ENCODE results near the gene SLC11A2. TPM values are rescaled to one million over a fixed set of nuclear protein-coding genes. Genes with fewer than 3 reads are reported as not detected.
"Not testable (repeated sequence)": the region's sequence is repeated elsewhere in the genome, so short reads cannot be mapped to it uniquely, and the experiment has no call there.

The SLC11A2 gene
- total RNA-seq, 1 donor from 2014 or later, result 40.0 TPM

GRCh38 chr12:50933459-50934124 is 92.6 kb downstream of the SLC11A2 start:
- peaks cover 7% of the 10 kb centered on the region for H3K9me3 ChIP-seq (ENCODE audit: insufficient read depth, low read depth, low read length)
- Mint-ChIP-seq H3K27ac (ENCODE audit: unreplicated experiment) (no peak overlapping the region), H3K4me3 (ENCODE audit: unreplicated experiment) (no peak overlapping the region), H3K27me3 (ENCODE audit: low read depth, unreplicated experiment) (no peaks in the 10 kb centered on the region), H3K36me3 (ENCODE audit: low read depth, unreplicated experiment) (no peaks in the 10 kb centered on the region), H3K4me1 (ENCODE audit: low read depth, unreplicated experiment) (peaks cover 7% of the 10 kb centered on the region), H3K9me3 (ENCODE audit: unreplicated experiment) (peaks cover 3% of the 10 kb centered on the region)
- H3K27me3 ChIP-seq (ENCODE audit: insufficient read depth, low read length), result no peaks in the 10 kb centered on the region
- H4K20me1 ChIP-seq (ENCODE audit: insufficient read depth, low read length), result no peaks in the 10 kb centered on the region
- H3K4me2 ChIP-seq (ENCODE audit: low read length), result no peak overlapping the region
- H2AFZ ChIP-seq (ENCODE audit: low read depth, low read length), result no peak overlapping the region
- FAIRE-seq, result no peak
- H3K9ac ChIP-seq (ENCODE audit: low read length), result no peak overlapping the region
- H3K79me2 ChIP-seq (ENCODE audit: insufficient read depth, low read length), result no peaks in the 10 kb centered on the region
- DNase-seq (ENCODE audit: low read depth), result no peak
- no peak overlapping the region for H3K27ac ChIP-seq (ENCODE audit: low read depth, low read length)
- H3K4me3 ChIP-seq (ENCODE audit: insufficient read depth, low read depth, low read length), result no peak overlapping the region
- H3K36me3 ChIP-seq (ENCODE audit: insufficient read depth, low read length), result no peaks in the 10 kb centered on the region
- no peak for TF ChIP-seq CTCF (IDR thresholded peaks at IDR 0.05; ENCODE audit: insufficient read depth, low read depth, low read length)
- H3K4me1 ChIP-seq (ENCODE audit: insufficient read depth, low read length), result no peaks in the 10 kb centered on the region

DNA sequence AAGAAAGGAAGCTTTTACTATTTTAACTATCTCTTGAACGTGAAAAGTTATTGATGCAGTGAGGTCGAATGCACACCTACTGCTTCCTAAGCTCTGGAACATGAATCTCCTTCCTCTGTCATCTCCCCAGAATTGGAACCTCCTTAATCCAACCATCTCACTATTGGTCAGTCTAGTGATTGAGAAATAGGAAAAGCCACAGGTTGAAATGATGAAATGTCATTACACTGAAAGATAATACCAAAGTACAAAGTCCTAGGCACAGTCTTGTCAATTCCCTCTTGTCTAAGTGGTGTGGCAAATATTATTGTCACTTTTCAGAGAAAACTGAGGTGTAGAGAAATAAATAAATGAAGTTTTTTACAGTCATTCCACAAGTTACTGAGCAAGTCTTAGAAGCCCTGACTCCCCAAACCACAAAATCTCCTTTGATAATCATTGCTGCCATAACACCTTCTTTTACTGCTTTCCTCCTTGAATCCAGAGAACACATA is 93.3 kb downstream of the SLC11A2 start:
- H3K4me1 Mint-ChIP-seq (ENCODE audit: low read depth, unreplicated experiment), result peaks cover 7% of the 10 kb centered on the region
- no peaks in the 10 kb centered on the region for H3K27me3 Mint-ChIP-seq (ENCODE audit: low read depth, unreplicated experiment)
- Histone ChIP-seq H3K27me3 (ENCODE audit: insufficient read depth, low read length) (no peaks in the 10 kb centered on the region), H3K9ac (ENCODE audit: low read length) (no peak overlapping the region), H4K20me1 (ENCODE audit: insufficient read depth, low read length) (no peaks in the 10 kb centered on the region), H3K79me2 (ENCODE audit: insufficient read depth, low read length) (no peaks in the 10 kb centered on the region), H3K36me3 (ENCODE audit: insufficient read depth, low read length) (no peaks in the 10 kb centered on the region), H3K9me3 (ENCODE audit: insufficient read depth, low read depth, low read length) (peaks cover 6% of the 10 kb centered on the region), H3K4me2 (ENCODE audit: low read length) (no peak overlapping the region), H2AFZ (ENCODE audit: low read depth, low read length) (no peak overlapping the region), H3K4me3 (ENCODE audit: insufficient read depth, low read depth, low read length) (no peak overlapping the region), H3K4me1 (ENCODE audit: insufficient read depth, low read length) (no peaks in the 10 kb centered on the region), H3K27ac (ENCODE audit: low read depth, low read length) (no peak overlapping the region)
- no peak for FAIRE-seq
- DNase-seq (ENCODE audit: low read depth), result no peak
- no peak overlapping the region for H3K4me3 Mint-ChIP-seq (ENCODE audit: unreplicated experiment)
- H3K9me3 Mint-ChIP-seq (ENCODE audit: unreplicated experiment), result peaks cover 3% of the 10 kb centered on the region
- TF ChIP-seq EZH2 (IDR thresholded peaks at IDR 0.05; ENCODE audit: insufficient read depth, low read length), result no peak
- TF ChIP-seq CTCF (IDR thresholded peaks at IDR 0.05; ENCODE audit: insufficient read depth, low read depth, low read length), result no peak
- H3K36me3 Mint-ChIP-seq (ENCODE audit: low read depth, unreplicated experiment), result no peaks in the 10 kb centered on the region
- H3K27ac Mint-ChIP-seq (ENCODE audit: unreplicated experiment), result no peak overlapping the region

DNA sequence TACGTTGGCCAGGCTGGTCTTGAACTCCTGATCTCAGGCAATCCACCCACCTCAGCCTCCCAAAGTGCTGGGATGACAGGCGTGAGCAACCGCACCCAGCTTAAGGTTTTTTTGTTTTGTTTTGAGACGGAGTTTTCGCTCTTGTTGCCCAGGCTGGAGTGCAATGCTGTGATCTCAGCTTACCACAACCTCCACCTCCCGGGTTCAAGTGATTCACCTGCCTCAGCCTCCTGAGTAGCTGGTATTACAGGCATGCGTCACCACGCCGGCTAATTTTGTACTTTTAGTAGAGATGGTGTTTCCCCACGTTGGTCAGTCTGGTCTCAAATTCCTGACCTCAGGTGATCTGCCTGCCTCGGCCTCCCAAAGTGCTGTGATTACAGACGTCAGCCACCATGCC is 95.7 kb downstream of the SLC11A2 start:
- not testable (repeated sequence) for H2AFZ ChIP-seq (ENCODE audit: low read depth, low read length); H3K4me3 ChIP-seq (ENCODE audit: insufficient read depth, low read depth, low read length); H3K27ac Mint-ChIP-seq (ENCODE audit: unreplicated experiment); H3K27me3 ChIP-seq (ENCODE audit: insufficient read depth, low read length); H3K9me3 ChIP-seq (ENCODE audit: insufficient read depth, low read depth, low read length); H3K4me3 Mint-ChIP-seq (ENCODE audit: unreplicated experiment); H3K36me3 Mint-ChIP-seq (ENCODE audit: low read depth, unreplicated experiment); H3K9me3 Mint-ChIP-seq (ENCODE audit: unreplicated experiment); H3K79me2 ChIP-seq (ENCODE audit: insufficient read depth, low read length); H3K9ac ChIP-seq (ENCODE audit: low read length); H3K36me3 ChIP-seq (ENCODE audit: insufficient read depth, low read length); FAIRE-seq; H3K4me1 Mint-ChIP-seq (ENCODE audit: low read depth, unreplicated experiment); DNase-seq (ENCODE audit: low read depth); H3K27me3 Mint-ChIP-seq (ENCODE audit: low read depth, unreplicated experiment); H3K4me1 ChIP-seq (ENCODE audit: insufficient read depth, low read length); H3K4me2 ChIP-seq (ENCODE audit: low read length); H3K27ac ChIP-seq (ENCODE audit: low read depth, low read length); H4K20me1 ChIP-seq (ENCODE audit: insufficient read depth, low read length)

Measured in astrocyte (in vitro differentiated cells and primary cell).